GM21390 (cell line): ENCODE measurements around the gene SCN5A.
A peak's percentile ranks its signal among the peaks of the same experiment; 100 is the strongest.
"Not testable (repeated sequence)": the region's sequence is repeated elsewhere in the genome, so short reads cannot be mapped to it uniquely, and the experiment has no call there.

Experiments
- ATAC-seq: cut with Tn5 transposase; IDR thresholded peaks from one replicate; pipeline ENCODE4 v1.9.1; 2021; ENCODE audit not compliant: unreplicated experiment

Gene SCN5A

GRCh38 chr3:38580450-38581382 lies 68.8 kb downstream of the SCN5A start:
- no peak for ATAC-seq

- peak; percentile 78 for ATAC-seq
Measured at GRCh38 chr3:38579551-38580449, 69.7 kb downstream of the SCN5A start.

- no peak for ATAC-seq
Measured at GRCh38 chr3:38579141-38579540, 70.3 kb downstream of the SCN5A start.

- no peak for ATAC-seq
Measured at GRCh38 chr3:38578551-38578950, 70.9 kb downstream of the SCN5A start.

GRCh38 chr3:38578081-38578475 lies 71.4 kb downstream of the SCN5A start:
- no peak for ATAC-seq

GRCh38 chr3:38577371-38578080 lies 72.0 kb downstream of the SCN5A start:
- ATAC-seq = no peak

GRCh38 chr3:38576526-38577370 lies 72.7 kb downstream of the SCN5A start:
- no peak for ATAC-seq

- no peak for ATAC-seq
Measured at GRCh38 chr3:38576131-38576525, 73.4 kb downstream of the SCN5A start.

- no peak for ATAC-seq
Measured at GRCh38 chr3:38575279-38575843, 74.1 kb downstream of the SCN5A start.

GRCh38 chr3:38574411-38575278 lies 74.8 kb downstream of the SCN5A start:
- no peak for ATAC-seq

- no peak for ATAC-seq
Measured at GRCh38 chr3:38573556-38573955, 75.9 kb downstream of the SCN5A start.

GRCh38 chr3:38573111-38573510 lies 76.4 kb downstream of the SCN5A start:
- ATAC-seq = no peak

- ATAC-seq = no peak
Measured at GRCh38 chr3:38567498-38567897, 82.0 kb downstream of the SCN5A start.

- ATAC-seq = not testable (repeated sequence)
Measured at GRCh38 chr3:38566794-38567193, 82.7 kb downstream of the SCN5A start.

GRCh38 chr3:38566215-38566528 lies 83.3 kb downstream of the SCN5A start:
- no peak for ATAC-seq

- ATAC-seq = no peak
Measured at GRCh38 chr3:38565339-38566214, 83.9 kb downstream of the SCN5A start.

GRCh38 chr3:38564631-38565338 lies 84.7 kb downstream of the SCN5A start:
- no peak for ATAC-seq

GRCh38 chr3:38563886-38564270 lies 85.6 kb downstream of the SCN5A start:
- no peak for ATAC-seq
